ENCODE measurements around the gene KIF7. TPM values are rescaled to one million over a fixed set of nuclear protein-coding genes. Genes with fewer than 3 reads are reported as not detected.

Gene KIF7
- total and polyA plus RNA-seq, 2 of the 8 experiments (the other 6 are each of a cell fraction or from before 2014, with no cell fraction given) = 4.9 to 14.0 TPM

GRCh38 chr15:89675606-89676005 is 20.3 kb upstream of the KIF7 start (continued):
- TF ChIP-seq, protein P1, sequence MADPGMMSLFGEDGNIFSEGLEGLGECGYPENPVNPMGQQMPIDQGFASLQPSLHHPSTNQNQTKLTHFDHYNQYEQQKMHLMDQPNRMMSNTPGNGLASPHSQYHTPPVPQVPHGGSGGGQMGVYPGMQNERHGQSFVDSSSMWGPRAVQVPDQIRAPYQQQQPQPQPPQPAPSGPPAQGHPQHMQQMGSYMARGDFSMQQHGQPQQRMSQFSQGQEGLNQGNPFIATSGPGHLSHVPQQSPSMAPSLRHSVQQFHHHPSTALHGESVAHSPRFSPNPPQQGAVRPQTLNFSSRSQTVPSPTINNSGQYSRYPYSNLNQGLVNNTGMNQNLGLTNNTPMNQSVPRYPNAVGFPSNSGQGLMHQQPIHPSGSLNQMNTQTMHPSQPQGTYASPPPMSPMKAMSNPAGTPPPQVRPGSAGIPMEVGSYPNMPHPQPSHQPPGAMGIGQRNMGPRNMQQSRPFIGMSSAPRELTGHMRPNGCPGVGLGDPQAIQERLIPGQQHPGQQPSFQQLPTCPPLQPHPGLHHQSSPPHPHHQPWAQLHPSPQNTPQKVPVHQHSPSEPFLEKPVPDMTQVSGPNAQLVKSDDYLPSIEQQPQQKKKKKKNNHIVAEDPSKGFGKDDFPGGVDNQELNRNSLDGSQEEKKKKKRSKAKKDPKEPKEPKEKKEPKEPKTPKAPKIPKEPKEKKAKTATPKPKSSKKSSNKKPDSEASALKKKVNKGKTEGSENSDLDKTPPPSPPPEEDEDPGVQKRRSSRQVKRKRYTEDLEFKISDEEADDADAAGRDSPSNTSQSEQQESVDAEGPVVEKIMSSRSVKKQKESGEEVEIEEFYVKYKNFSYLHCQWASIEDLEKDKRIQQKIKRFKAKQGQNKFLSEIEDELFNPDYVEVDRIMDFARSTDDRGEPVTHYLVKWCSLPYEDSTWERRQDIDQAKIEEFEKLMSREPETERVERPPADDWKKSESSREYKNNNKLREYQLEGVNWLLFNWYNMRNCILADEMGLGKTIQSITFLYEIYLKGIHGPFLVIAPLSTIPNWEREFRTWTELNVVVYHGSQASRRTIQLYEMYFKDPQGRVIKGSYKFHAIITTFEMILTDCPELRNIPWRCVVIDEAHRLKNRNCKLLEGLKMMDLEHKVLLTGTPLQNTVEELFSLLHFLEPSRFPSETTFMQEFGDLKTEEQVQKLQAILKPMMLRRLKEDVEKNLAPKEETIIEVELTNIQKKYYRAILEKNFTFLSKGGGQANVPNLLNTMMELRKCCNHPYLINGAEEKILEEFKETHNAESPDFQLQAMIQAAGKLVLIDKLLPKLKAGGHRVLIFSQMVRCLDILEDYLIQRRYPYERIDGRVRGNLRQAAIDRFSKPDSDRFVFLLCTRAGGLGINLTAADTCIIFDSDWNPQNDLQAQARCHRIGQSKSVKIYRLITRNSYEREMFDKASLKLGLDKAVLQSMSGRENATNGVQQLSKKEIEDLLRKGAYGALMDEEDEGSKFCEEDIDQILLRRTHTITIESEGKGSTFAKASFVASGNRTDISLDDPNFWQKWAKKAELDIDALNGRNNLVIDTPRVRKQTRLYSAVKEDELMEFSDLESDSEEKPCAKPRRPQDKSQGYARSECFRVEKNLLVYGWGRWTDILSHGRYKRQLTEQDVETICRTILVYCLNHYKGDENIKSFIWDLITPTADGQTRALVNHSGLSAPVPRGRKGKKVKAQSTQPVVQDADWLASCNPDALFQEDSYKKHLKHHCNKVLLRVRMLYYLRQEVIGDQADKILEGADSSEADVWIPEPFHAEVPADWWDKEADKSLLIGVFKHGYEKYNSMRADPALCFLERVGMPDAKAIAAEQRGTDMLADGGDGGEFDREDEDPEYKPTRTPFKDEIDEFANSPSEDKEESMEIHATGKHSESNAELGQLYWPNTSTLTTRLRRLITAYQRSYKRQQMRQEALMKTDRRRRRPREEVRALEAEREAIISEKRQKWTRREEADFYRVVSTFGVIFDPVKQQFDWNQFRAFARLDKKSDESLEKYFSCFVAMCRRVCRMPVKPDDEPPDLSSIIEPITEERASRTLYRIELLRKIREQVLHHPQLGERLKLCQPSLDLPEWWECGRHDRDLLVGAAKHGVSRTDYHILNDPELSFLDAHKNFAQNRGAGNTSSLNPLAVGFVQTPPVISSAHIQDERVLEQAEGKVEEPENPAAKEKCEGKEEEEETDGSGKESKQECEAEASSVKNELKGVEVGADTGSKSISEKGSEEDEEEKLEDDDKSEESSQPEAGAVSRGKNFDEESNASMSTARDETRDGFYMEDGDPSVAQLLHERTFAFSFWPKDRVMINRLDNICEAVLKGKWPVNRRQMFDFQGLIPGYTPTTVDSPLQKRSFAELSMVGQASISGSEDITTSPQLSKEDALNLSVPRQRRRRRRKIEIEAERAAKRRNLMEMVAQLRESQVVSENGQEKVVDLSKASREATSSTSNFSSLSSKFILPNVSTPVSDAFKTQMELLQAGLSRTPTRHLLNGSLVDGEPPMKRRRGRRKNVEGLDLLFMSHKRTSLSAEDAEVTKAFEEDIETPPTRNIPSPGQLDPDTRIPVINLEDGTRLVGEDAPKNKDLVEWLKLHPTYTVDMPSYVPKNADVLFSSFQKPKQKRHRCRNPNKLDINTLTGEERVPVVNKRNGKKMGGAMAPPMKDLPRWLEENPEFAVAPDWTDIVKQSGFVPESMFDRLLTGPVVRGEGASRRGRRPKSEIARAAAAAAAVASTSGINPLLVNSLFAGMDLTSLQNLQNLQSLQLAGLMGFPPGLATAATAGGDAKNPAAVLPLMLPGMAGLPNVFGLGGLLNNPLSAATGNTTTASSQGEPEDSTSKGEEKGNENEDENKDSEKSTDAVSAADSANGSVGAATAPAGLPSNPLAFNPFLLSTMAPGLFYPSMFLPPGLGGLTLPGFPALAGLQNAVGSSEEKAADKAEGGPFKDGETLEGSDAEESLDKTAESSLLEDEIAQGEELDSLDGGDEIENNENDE (IDR thresholded peaks at IDR 0.05; ENCODE audit: insufficient replicate concordance, low read length) = no peak
- no peak for TF ChIP-seq EP300 (IDR thresholded peaks at IDR 0.05; ENCODE audit: borderline replicate concordance in 1 of 2, low read depth in 2 of 2, low read length in 2 of 2)
- TF ChIP-seq CTBP2 (IDR thresholded peaks at IDR 0.05; ENCODE audit: borderline replicate concordance, insufficient read depth, insufficient read length, low read length) = no peak
- no peak for TF ChIP-seq GABPA (IDR thresholded peaks at IDR 0.05; ENCODE audit: borderline replicate concordance, insufficient read depth, low read length)
- TF ChIP-seq, protein P2, sequence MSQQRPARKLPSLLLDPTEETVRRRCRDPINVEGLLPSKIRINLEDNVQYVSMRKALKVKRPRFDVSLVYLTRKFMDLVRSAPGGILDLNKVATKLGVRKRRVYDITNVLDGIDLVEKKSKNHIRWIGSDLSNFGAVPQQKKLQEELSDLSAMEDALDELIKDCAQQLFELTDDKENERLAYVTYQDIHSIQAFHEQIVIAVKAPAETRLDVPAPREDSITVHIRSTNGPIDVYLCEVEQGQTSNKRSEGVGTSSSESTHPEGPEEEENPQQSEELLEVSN (IDR thresholded peaks at IDR 0.05) = no peak
- TF ChIP-seq SIRT6 (IDR thresholded peaks at IDR 0.05; ENCODE audit: low read length) = no peak
- TF ChIP-seq, protein P3, sequence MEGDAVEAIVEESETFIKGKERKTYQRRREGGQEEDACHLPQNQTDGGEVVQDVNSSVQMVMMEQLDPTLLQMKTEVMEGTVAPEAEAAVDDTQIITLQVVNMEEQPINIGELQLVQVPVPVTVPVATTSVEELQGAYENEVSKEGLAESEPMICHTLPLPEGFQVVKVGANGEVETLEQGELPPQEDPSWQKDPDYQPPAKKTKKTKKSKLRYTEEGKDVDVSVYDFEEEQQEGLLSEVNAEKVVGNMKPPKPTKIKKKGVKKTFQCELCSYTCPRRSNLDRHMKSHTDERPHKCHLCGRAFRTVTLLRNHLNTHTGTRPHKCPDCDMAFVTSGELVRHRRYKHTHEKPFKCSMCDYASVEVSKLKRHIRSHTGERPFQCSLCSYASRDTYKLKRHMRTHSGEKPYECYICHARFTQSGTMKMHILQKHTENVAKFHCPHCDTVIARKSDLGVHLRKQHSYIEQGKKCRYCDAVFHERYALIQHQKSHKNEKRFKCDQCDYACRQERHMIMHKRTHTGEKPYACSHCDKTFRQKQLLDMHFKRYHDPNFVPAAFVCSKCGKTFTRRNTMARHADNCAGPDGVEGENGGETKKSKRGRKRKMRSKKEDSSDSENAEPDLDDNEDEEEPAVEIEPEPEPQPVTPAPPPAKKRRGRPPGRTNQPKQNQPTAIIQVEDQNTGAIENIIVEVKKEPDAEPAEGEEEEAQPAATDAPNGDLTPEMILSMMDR (IDR thresholded peaks at IDR 0.05; ENCODE audit: control extremely low read depth in 1 of 3, insufficient read depth in 1 of 3, low read depth in 1 of 3, low read length in 3 of 3) = no peak
- TF ChIP-seq JUND (IDR thresholded peaks at IDR 0.05; ENCODE audit: low read length) = no peak
